SJSA1 (cell line): Measurements from ENCODE around the gene LRRC47. TPM values are rescaled to one million over a fixed set of nuclear protein-coding genes. Genes with fewer than 3 reads are reported as not detected.
"Not testable (repeated sequence)": the region's sequence is repeated elsewhere in the genome, so short reads cannot be mapped to it uniquely, and the experiment has no call there.

Experiments
- DNase-seq, 2 experiments: peaks; one replicate each; pipeline ENCODE4 v3.0.0-alpha.2; 2015 to 2020; ENCODE audit warnings: low spot score in 2 of 2, low read depth in 1 of 2
- H3K27ac ChIP-seq: fragments of 250-450 bp; sonication (Bioruptor Pico); 2 replicates; pipeline ENCODE4 v1.5.1; 2020; ENCODE audit warnings: mild to moderate bottlenecking, moderate library complexity
- H3K27me3 ChIP-seq: fragments of 250-450 bp; sonication (Bioruptor Pico); replicated peaks from 2 replicates; pipeline ENCODE4 v1.5.1; 2020; ENCODE audit warnings: mild to moderate bottlenecking, moderate library complexity
- H3K36me3 ChIP-seq: fragments of 250-450 bp; sonication (Bioruptor Pico); 2 replicates; pipeline ENCODE4 v1.5.1; 2020; ENCODE audit warnings: mild to moderate bottlenecking
- H3K4me1 ChIP-seq: fragments of 250-450 bp; sonication (Bioruptor Pico); replicated peaks from 2 replicates; pipeline ENCODE4 v1.6.1; 2021; ENCODE audit warnings: mild to moderate bottlenecking
- H3K4me3 ChIP-seq: fragments of 250-450 bp; sonication (Bioruptor Pico); 2 replicates; pipeline ENCODE4 v1.5.1; 2020; ENCODE audit warnings: mild to moderate bottlenecking
- H3K9me3 ChIP-seq: fragments of 250-450 bp; sonication (Bioruptor Pico); replicated peaks from 2 replicates; pipeline ENCODE4 v1.5.1; 2020; ENCODE audit warnings: mild to moderate bottlenecking
- total RNA-seq: library from RNA; depleted of rRNA; stranded (reverse); fragments of >200 nt; shearing (Covaris generic); gene quantifications from 2 replicates; pipeline ENCODE4 v1.2.3, GENCODE V29; 2014

LRRC47 gene
- total RNA-seq, 1 experiment from 2014 or later = 46.4 TPM

GRCh38 chr1:3748316-3748900 is 47.9 kb downstream of the LRRC47 start:
- not testable (repeated sequence) for H3K4me3 ChIP-seq, DNase-seq, H3K36me3 ChIP-seq, H3K9me3 ChIP-seq, H3K27ac ChIP-seq, H3K27me3 ChIP-seq
- H3K4me1 ChIP-seq = peaks cover 11% of the 10 kb centered on the region

GRCh38 chr1:3747903-3748302 is 48.4 kb downstream of the LRRC47 start:
- H3K9me3 ChIP-seq = no peaks in the 10 kb centered on the region
- H3K27ac ChIP-seq = no peak overlapping the region
- 0 out of 2 replicates have a peak, but pooled peaks cover 2% of the 10 kb centered on the region for H3K36me3 ChIP-seq
- H3K4me3 ChIP-seq = no peak overlapping the region
- H3K27me3 ChIP-seq = peaks cover 8% of the 10 kb centered on the region; the same call in 1 of the 2 replicates
- no peak for DNase-seq
- peaks cover 11% of the 10 kb centered on the region for H3K4me1 ChIP-seq

- no peaks in the 10 kb centered on the region for H3K9me3 ChIP-seq
- H3K36me3 ChIP-seq = 0 out of 2 replicates have a peak, but pooled peaks cover 2% of the 10 kb centered on the region
- H3K4me3 ChIP-seq = peak overlapping the region; percentile 56
- peaks cover 11% of the 10 kb centered on the region for H3K4me1 ChIP-seq
- peaks cover 8% of the 10 kb centered on the region; the same call in 1 of the 2 replicates for H3K27me3 ChIP-seq
- DNase-seq = no peak
- no peak overlapping the region for H3K27ac ChIP-seq
These were observed 48.8 kb downstream of the LRRC47 start for GRCh38 chr1:3747522-3747848.

- H3K36me3 ChIP-seq = peaks cover 2% of the 10 kb centered on the region; the same call in 1 of the 2 replicates
- H3K9me3 ChIP-seq = no peaks in the 10 kb centered on the region
- H3K27ac ChIP-seq = no peak overlapping the region
- DNase-seq = peak; percentile 25 to 79
- H3K4me1 ChIP-seq = peaks cover 11% of the 10 kb centered on the region
- peak overlapping the region; percentile 56 for H3K4me3 ChIP-seq
- H3K27me3 ChIP-seq = peaks cover 8% of the 10 kb centered on the region; the same call in 1 of the 2 replicates
These were observed 49.3 kb downstream of the LRRC47 start for GRCh38 chr1:3746830-3747521.

GRCh38 chr1:3746389-3746829 is 49.9 kb downstream of the LRRC47 start:
- no peak for DNase-seq
- peaks cover 11% of the 10 kb centered on the region for H3K4me1 ChIP-seq
- peaks cover 4% of the 10 kb centered on the region; the same call in 1 of the 2 replicates for H3K36me3 ChIP-seq
- H3K27me3 ChIP-seq = peaks cover 8% of the 10 kb centered on the region; the same call in 1 of the 2 replicates
- H3K4me3 ChIP-seq = peak overlapping the region; percentile 56
- no peaks in the 10 kb centered on the region for H3K9me3 ChIP-seq
- H3K27ac ChIP-seq = no peak overlapping the region

- Histone ChIP-seq H3K27me3 (peaks cover 8% of the 10 kb centered on the region; the same call in 1 of the 2 replicates), H3K4me1 (peaks cover 11% of the 10 kb centered on the region), H3K27ac (no peak overlapping the region), H3K4me3 (no peak overlapping the region), H3K9me3 (no peaks in the 10 kb centered on the region), H3K36me3 (peaks cover 4% of the 10 kb centered on the region; the same call in 1 of the 2 replicates)
- no peak for DNase-seq
These were observed 50.5 kb downstream of the LRRC47 start for GRCh38 chr1:3745590-3746381.

- peaks cover 4% of the 10 kb centered on the region; the same call in 1 of the 2 replicates for H3K36me3 ChIP-seq
These were observed 51.2 kb downstream of the LRRC47 start for GRCh38 chr1:3745071-3745470.

GRCh38 chr1:3744646-3745045 is 51.7 kb downstream of the LRRC47 start:
- Histone ChIP-seq H3K27me3 (peaks cover 5% of the 10 kb centered on the region; the same call in 1 of the 2 replicates), H3K4me3 (no peak overlapping the region), H3K9me3 (no peaks in the 10 kb centered on the region), H3K36me3 (peaks cover 4% of the 10 kb centered on the region; the same call in 1 of the 2 replicates), H3K4me1 (peaks cover 11% of the 10 kb centered on the region), H3K27ac (no peak overlapping the region)
- no peak for DNase-seq

More at GRCh38 chr1:3745071-3745470, 51.2 kb downstream of the LRRC47 start:
- Histone ChIP-seq H3K4me1 (peaks cover 11% of the 10 kb centered on the region), H3K4me3 (no peak overlapping the region), H3K9me3 (no peaks in the 10 kb centered on the region), H3K27me3 (peaks cover 5% of the 10 kb centered on the region; the same call in 1 of the 2 replicates), H3K27ac (no peak overlapping the region)
- no peak for DNase-seq

GRCh38 chr1:3743826-3744225 is 52.5 kb downstream of the LRRC47 start:
- Histone ChIP-seq H3K4me1 (peaks cover 11% of the 10 kb centered on the region), H3K27me3 (no peaks in the 10 kb centered on the region), H3K27ac (no peak overlapping the region), H3K36me3 (peaks cover 4% of the 10 kb centered on the region; the same call in 1 of the 2 replicates), H3K4me3 (no peak overlapping the region), H3K9me3 (no peaks in the 10 kb centered on the region)
- no peak for DNase-seq

GRCh38 chr1:3743421-3743820 is 52.9 kb downstream of the LRRC47 start:
- H3K9me3 ChIP-seq = no peaks in the 10 kb centered on the region
- peaks cover 4% of the 10 kb centered on the region; the same call in 1 of the 2 replicates for H3K36me3 ChIP-seq
- no peak overlapping the region for H3K27ac ChIP-seq
- H3K27me3 ChIP-seq = no peaks in the 10 kb centered on the region
- H3K4me3 ChIP-seq = no peak overlapping the region
- peaks cover 11% of the 10 kb centered on the region for H3K4me1 ChIP-seq
- DNase-seq = no peak

GRCh38 chr1:3742439-3743298 is 53.6 kb downstream of the LRRC47 start:
- H3K4me1 ChIP-seq = peaks cover 9% of the 10 kb centered on the region
- peaks cover 4% of the 10 kb centered on the region; the same call in 1 of the 2 replicates for H3K36me3 ChIP-seq
- H3K27ac ChIP-seq = no peak overlapping the region
- DNase-seq = no peak
- H3K27me3 ChIP-seq = no peaks in the 10 kb centered on the region
- no peaks in the 10 kb centered on the region for H3K9me3 ChIP-seq
- no peak overlapping the region for H3K4me3 ChIP-seq

- Histone ChIP-seq H3K27ac (no peak overlapping the region), H3K4me1 (peaks cover 4% of the 10 kb centered on the region), H3K36me3 (peaks cover 2% of the 10 kb centered on the region; the same call in 1 of the 2 replicates), H3K27me3 (no peaks in the 10 kb centered on the region), H3K4me3 (no peak overlapping the region), H3K9me3 (no peaks in the 10 kb centered on the region)
- no peak for DNase-seq
These were observed 54.5 kb downstream of the LRRC47 start for GRCh38 chr1:3741566-3742438.
